Middle frontal gyrus (tissue), 1 donor: ENCODE results near the gene SCN5A.

Experiments used
- DNase-seq: peaks from one replicate; pipeline ENCODE4 v3.0.0-alpha.2; 2015; ENCODE audit warnings: low spot score; ENCODE audit errors: extremely low spot score

Gene SCN5A

GRCh38 chr3:38562467-38562925 lies 87.0 kb downstream of the SCN5A start:
- DNase-seq: no peak

- DNase-seq: no peak
Measured at GRCh38 chr3:38561746-38562466, 87.6 kb downstream of the SCN5A start.

DNA sequence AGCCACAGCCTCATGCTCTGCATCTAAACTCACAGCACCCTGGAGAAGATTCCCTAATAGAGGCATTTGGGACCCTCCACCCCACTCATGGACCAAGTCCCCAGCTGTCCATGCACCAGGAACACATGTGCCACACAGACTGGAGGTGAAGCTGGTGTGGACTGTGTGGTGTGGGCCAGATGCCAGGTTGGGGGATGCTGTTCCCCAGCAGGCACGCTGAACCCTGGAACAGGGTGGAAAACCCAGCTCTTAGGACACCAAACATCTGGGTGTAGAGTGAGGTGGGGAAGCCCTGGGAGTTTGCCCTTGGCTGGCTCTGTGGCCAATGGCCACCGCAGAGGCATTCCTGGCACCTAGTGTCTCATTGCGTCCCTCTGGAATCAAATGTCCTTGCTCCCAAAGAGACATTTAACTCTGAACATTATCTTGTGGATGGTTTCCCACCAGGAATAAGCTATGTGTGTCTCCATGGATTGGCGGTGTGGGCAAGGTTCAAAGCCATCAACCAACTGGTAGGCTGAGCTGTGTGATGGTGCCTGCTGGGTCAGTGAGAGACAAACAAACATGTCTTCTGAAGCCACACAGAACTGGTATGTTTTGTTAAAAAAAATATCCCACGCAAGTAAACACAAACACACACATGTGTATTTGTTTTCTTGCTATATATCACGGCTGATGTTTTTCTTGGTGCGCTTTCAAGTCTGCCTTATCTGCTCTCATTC lies 88.3 kb downstream of the SCN5A start:
- no peak for DNase-seq

DNA sequence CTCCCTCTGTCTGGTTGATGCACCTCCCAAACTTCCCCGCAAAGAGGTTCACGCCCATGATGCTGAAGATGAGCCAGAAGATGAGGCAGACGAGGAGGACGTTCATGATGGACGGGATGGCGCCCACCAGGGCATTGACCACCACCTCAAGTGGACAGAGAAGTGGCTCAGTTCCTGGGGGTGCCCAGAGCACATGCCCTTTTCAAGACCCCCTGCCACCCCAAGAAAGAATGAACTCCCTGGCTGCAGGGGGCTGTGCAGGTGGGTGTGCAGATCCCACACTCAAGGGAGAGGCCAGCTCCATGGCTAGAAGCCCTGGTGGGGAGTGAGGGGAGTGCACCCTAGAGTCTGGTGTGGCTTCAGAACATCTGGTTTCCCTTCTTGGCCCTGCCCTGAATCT lies 89.2 kb downstream of the SCN5A start:
- DNase-seq: no peak

DNA sequence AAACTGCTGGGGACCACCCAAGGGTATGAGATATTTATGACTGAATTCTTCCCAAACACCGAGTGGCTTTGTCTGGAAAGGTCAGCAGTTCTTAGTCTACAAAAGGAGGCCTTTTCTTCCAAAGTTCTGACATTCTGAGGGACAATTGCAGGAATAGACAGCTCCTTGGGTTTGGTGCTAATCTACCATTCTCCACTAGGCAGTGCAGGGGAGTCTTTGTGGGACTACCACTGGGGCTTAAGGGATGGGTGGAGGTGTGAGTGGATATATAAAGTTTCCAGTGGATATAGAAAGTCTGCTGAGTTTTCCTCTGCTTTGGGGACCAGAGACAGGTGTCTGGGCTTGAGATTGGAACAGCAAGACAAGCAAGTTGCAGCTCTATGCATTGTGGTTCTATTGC lies 90.6 kb downstream of the SCN5A start:
- no peak for DNase-seq

DNA sequence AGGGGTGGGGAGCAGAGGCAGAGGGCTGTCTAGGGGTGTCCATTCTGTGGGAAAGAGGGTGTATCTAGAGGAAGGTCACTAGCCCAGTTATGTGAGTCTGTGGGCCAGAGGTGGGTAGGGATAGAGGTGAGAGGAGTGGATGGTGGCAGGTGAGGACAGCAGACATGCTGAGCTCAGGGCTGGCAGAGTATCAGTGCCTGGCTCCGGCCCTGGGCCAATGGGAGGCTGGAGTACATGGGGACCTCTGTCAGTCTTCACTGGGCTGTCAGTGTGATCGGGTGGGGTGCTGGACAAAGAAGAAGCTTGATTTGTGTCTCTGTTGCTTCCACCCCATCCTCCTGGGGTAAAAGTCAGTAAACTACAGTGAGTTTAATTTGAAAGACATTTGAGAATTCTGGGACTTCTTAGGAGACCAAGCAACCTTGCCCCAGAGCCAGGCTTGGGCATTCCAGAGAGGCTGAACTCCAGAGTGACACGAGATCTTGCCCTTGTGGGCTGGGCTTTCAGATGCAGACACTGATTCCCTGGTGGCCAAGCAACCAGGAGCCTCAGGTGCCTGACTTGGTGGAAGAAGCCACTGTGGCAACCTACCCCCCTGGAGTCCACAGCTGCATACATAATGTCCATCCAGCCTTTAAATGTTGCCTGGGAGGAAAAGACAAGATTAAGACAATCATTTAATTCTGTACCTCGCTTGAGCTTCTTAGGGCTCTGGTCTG lies 92.7 kb downstream of the SCN5A start:
- no peak for DNase-seq

DNA sequence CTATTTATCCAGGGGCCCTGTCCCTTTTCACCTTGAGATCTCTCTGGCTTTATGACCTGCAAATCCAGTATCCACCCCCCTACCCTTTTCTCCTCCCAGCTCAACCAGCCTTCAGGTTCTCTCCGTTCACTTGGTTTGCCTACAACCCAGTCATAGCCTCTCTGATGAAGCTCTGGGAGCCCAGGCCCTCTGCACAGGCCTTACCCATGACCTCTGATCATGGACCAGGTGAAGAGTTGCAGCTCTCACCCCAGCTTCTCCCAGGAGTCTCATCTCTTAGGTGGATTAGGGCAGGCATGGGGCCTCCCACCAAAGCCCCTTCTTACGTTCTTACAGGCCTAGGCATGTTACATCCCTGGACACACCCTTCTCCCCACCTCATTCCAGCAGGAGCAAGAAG lies 93.6 kb downstream of the SCN5A start:
- DNase-seq: no peak

- no peak for DNase-seq
Measured at GRCh38 chr3:38555149-38555840, 94.2 kb downstream of the SCN5A start.

DNA sequence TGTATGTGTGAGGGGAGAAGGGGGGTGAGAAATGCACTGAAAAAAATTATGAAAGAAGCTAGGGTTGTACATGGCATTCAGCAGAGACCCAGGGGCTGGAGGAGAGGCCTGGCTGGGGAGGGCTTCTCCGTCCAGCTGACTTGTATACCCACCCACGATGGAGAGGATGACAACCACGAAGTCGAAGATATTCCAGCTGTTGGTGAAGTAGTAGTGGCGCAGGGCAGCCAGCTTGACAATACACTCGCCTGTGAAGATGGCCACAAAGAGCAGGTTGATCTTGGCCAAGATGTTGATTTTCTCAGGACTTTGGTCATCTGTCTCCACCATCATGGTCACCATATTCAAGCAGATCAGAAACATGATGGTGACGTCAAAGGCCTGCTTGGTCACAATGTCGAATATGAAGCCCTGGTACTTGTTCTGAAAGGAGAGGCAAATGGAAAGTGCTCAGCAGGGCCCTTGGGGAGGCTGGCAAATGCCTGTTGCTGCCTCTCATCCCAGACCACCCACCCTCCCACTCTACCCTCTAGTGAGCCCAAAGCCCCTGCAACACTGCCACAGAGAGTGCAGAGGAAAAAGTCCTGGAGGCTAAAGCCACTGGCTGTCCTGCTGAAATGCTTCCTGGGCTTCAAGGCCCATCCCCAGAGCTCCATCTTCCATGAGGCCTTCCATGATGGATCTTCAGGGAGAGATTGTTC lies 95.2 kb downstream of the SCN5A start:
- DNase-seq: no peak

GRCh38 chr3:38553071-38553470 lies 96.4 kb downstream of the SCN5A start:
- DNase-seq: no peak

- no peak for DNase-seq
Measured at GRCh38 chr3:38552364-38552763, 97.1 kb downstream of the SCN5A start.

- DNase-seq: no peak
Measured at GRCh38 chr3:38551026-38551832, 98.3 kb downstream of the SCN5A start.

- no peak for DNase-seq
Measured at GRCh38 chr3:38549957-38550840, 99.3 kb downstream of the SCN5A start.

DNA sequence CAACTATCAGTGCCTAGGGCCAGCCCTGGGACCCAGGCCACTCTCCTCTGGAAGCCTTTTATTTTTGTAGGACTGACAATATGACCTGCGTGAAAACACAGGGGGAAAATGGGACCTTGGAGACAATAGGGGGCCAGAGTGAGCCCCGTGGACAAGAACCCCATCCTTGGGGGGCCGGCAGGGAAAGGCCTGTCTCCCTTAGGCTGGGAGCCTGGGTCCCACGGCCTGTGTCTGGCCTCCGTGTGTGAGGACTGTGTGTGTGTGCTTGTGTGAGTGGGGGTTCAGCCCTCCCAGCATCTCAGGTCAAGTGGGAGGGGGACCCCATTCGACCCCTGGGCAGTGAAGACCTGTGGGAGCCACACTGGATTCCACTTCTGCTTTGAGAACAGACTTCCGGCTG lies 100.0 kb downstream of the SCN5A start:
- DNase-seq: no peak

DNA sequence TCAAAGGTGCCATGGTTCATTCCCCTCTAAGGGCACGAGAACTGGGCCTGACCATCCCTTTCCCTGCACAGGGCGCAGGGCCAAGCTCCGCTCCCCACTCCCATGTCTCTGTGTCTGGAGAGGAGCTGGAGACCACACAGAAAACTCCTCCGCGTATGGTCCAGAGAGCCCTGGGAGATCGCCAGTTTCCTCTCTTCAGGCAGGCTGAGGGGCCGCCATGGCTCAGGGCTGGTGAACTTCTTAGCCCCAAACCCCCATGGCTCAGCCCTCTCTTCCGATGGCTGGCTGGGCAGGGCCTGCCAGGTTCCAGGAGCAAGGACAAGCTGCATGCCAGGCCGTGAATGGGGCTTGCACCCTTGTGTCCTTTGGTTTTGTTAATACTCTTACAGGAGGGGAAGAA lies 100.4 kb downstream of the SCN5A start:
- no peak for DNase-seq

GRCh38 chr3:38548154-38548931 lies 101.1 kb downstream of the SCN5A start:
- DNase-seq: no peak

- no peak for DNase-seq
Measured at GRCh38 chr3:38545983-38546382, 103.5 kb downstream of the SCN5A start.

DNA sequence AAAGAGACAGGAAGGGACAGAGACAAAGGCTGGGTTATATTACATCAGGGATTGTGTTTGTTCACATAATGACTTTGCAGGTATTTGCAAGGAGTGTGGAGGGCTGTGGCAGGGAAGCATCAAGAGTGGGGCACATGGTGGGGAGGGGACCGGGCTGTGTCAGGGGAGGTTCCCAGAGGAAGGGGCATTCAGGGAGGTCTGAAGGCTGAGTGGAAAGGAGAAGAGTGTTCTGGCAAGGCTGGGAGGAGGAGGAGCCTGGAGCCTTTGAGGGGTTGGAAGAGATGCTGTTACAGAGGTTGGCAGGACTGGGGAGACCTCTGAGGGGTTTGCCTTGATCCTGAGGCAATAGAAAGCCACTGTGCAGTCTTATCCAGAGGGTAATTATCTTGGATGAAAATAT lies 103.9 kb downstream of the SCN5A start:
- no peak for DNase-seq
